ENCODE data around the gene PRPSAP1. TPM values are rescaled to one million over a fixed set of nuclear protein-coding genes. Genes with fewer than 3 reads are reported as not detected.

The PRPSAP1 gene
- total RNA-seq, 1 experiment from 2014 or later = 38.4 TPM

DNA sequence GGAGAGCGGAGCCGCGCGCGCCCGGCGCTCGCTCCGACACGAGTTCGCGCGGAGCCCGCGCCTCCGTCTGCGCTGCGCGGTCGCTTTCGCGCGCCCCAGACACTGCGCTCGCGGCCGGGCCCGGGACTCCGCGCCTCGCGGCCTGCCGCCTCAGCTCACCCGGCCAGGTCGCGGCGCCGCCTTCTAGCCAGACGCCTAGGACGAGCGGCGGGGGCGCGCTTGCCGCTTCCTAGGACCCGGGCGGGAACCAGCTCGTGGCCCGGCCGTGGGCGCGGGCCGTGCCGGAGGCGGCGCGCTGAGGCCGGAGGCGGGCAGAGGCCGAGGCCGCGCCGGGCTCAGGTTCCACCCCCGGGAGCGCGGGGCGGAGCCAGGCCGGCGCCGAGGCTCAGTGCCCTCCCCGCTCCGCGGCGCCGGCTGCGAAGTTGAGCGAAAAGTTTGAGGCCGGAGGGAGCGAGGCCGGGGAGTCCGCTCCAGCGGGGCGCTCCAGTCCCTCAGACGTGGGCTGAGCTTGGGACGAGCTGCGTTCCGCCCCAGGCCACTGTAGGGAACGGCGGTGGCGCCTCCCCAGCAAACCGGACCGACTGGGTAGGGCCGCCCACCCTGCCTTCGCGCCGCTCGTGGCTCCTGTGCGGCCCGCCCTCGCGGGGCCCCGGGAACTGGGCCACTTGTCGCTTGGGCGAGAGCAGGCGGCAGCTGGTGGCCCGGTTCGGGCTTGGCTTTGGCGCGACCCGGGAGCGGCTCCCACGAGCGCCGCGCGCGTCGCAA is 30.7 kb upstream of the PRPSAP1 start, which contains the start of gene SPHK1:
Gene SPHK1 (plus strand): TSS at position 388 of the 765 bp plus-strand sequence. CDS start 1,036 bp downstream, outside the sequence.
- Mint-ChIP-seq H3K9me3 (no peaks in the 10 kb centered on the region), H3K4me3 (peak within 1 kb of the TSS; percentile 81 to 83), H3K36me3 (ENCODE audit: insufficient read depth in 1 of 3, low read depth in 3 of 3) (peaks cover 0 to 11% (median 2%) of the 10 kb centered on the region in 3 experiments; a peak in 3 of 7 replicates), H3K27ac (no peak within 1 kb of the TSS; a peak in 1 of 7 replicates), H3K27me3 (ENCODE audit: low read depth) (peaks cover 63% of the 10 kb centered on the region), H3K4me1 (peaks cover 21 to 34% of the 10 kb centered on the region in 2 experiments)
- H3K9ac ChIP-seq (ENCODE audit: extremely low read depth, insufficient read length, low read length) = no peak within 1 kb of the TSS
- H2AK5ac ChIP-seq (ENCODE audit: insufficient read length, low read length) = no peak within 1 kb of the TSS
- no peak within 1 kb of the TSS for H4K5ac ChIP-seq (ENCODE audit: insufficient read length, low read depth, low read length)
- no peak within 1 kb of the TSS for H3K18ac ChIP-seq (ENCODE audit: insufficient read length, low read depth, low read length)
- TF ChIP-seq, protein P1, sequence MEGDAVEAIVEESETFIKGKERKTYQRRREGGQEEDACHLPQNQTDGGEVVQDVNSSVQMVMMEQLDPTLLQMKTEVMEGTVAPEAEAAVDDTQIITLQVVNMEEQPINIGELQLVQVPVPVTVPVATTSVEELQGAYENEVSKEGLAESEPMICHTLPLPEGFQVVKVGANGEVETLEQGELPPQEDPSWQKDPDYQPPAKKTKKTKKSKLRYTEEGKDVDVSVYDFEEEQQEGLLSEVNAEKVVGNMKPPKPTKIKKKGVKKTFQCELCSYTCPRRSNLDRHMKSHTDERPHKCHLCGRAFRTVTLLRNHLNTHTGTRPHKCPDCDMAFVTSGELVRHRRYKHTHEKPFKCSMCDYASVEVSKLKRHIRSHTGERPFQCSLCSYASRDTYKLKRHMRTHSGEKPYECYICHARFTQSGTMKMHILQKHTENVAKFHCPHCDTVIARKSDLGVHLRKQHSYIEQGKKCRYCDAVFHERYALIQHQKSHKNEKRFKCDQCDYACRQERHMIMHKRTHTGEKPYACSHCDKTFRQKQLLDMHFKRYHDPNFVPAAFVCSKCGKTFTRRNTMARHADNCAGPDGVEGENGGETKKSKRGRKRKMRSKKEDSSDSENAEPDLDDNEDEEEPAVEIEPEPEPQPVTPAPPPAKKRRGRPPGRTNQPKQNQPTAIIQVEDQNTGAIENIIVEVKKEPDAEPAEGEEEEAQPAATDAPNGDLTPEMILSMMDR (conservative IDR thresholded peaks at IDR 0.05) = no peak
- H2BK120ac ChIP-seq (ENCODE audit: low read depth, low read length, poor library complexity, severe bottlenecking) = no peak within 1 kb of the TSS
- H3K4me2 ChIP-seq (ENCODE audit: insufficient read depth, insufficient read length, low read length) = peak within 1 kb of the TSS; percentile 79
- peaks cover 16% of the 10 kb centered on the region; the same call in 1 of the 2 replicates for H3K27me3 ChIP-seq (ENCODE audit: insufficient read depth, low read length)
- no peak within 1 kb of the TSS for H3T11ph ChIP-seq (ENCODE audit: low read length)
- H2AFZ ChIP-seq (ENCODE audit: low read length) = no peak within 1 kb of the TSS
- H2BK12ac ChIP-seq (ENCODE audit: insufficient read length, low read depth, low read length) = no peak within 1 kb of the TSS
- no CpG with 5 or more reads among the region's 118 CpGs for WGBS (ENCODE audit: extremely low coverage, insufficient read length, low lambda C conversion rate)
- H3K14ac ChIP-seq (ENCODE audit: insufficient read depth, low read length) = no peak within 1 kb of the TSS
- no peaks in the 10 kb centered on the region for H4K20me1 ChIP-seq (ENCODE audit: control insufficient read depth, insufficient read depth, insufficient read length)
- H3K23ac ChIP-seq (ENCODE audit: insufficient read length, low read depth, low read length) = no peak within 1 kb of the TSS
- H4K91ac ChIP-seq (ENCODE audit: insufficient read length, low read depth, low read length) = no peak within 1 kb of the TSS
- peaks cover 17% of the 10 kb centered on the region for H3K23me2 ChIP-seq (ENCODE audit: insufficient read length, low read depth, low read length, poor library complexity, severe bottlenecking)
- no peaks in the 10 kb centered on the region for H3K79me1 ChIP-seq (ENCODE audit: insufficient read depth, low read depth, low read length, poor library complexity, severe bottlenecking)
- H3K4ac ChIP-seq (ENCODE audit: low read depth, low read length) = no peak within 1 kb of the TSS
- no peak within 1 kb of the TSS for H4K8ac ChIP-seq (replicated peaks; ENCODE audit: insufficient read length, low read depth, low read length)
- H2BK15ac ChIP-seq (ENCODE audit: low read depth, low read length) = no peak within 1 kb of the TSS
- peak; percentile 75 for DNase-seq
- H2BK5ac ChIP-seq (ENCODE audit: insufficient read length, low read length) = no peak within 1 kb of the TSS
- no peaks in the 10 kb centered on the region for H3K9me3 ChIP-seq (ENCODE audit: control insufficient read depth, low read depth, low read length)
- no peak within 1 kb of the TSS for H3K27ac ChIP-seq (ENCODE audit: insufficient read length, low read depth, low read length)
- no peak within 1 kb of the TSS for H2BK20ac ChIP-seq (ENCODE audit: low read depth, low read length, poor library complexity, severe bottlenecking)
- no peaks in the 10 kb centered on the region for H3K79me2 ChIP-seq (ENCODE audit: insufficient read depth, low read length)
- H3K4me1 ChIP-seq (ENCODE audit: insufficient read depth, low read length) = peaks cover 4% of the 10 kb centered on the region; the same call in 1 of the 2 replicates
- no peak within 1 kb of the TSS for H3K56ac ChIP-seq (ENCODE audit: insufficient read length, low read depth, low read length)

All from H9 (cell line).